Fibroblast of pulmonary artery (primary cell): Measurements from ENCODE around the gene ANGPTL8.
A peak's percentile ranks its signal among the peaks of the same experiment; 100 is the strongest.

ENCODE experiments used
- DNase-seq: peaks from one replicate; pipeline ENCODE4 v3.0.0-alpha.2; 2010; ENCODE audit warnings: low read depth
- H3K4me3 ChIP-seq: replicated peaks from 2 replicates; pipeline ENCODE4 v1.5.1; 2011; ENCODE audit warnings: low read depth, mild to moderate bottlenecking, control low read depth, low read length, moderate library complexity
- TF ChIP-seq, protein P1 (sequence below): IDR thresholded peaks from 2 replicates; pipeline ENCODE4 v1.5.1; 2011; ENCODE audit warnings: mild to moderate bottlenecking, control low read depth, low read length, inconsistent platforms; ENCODE audit errors: missing control alignments

The ANGPTL8 gene

DNA sequence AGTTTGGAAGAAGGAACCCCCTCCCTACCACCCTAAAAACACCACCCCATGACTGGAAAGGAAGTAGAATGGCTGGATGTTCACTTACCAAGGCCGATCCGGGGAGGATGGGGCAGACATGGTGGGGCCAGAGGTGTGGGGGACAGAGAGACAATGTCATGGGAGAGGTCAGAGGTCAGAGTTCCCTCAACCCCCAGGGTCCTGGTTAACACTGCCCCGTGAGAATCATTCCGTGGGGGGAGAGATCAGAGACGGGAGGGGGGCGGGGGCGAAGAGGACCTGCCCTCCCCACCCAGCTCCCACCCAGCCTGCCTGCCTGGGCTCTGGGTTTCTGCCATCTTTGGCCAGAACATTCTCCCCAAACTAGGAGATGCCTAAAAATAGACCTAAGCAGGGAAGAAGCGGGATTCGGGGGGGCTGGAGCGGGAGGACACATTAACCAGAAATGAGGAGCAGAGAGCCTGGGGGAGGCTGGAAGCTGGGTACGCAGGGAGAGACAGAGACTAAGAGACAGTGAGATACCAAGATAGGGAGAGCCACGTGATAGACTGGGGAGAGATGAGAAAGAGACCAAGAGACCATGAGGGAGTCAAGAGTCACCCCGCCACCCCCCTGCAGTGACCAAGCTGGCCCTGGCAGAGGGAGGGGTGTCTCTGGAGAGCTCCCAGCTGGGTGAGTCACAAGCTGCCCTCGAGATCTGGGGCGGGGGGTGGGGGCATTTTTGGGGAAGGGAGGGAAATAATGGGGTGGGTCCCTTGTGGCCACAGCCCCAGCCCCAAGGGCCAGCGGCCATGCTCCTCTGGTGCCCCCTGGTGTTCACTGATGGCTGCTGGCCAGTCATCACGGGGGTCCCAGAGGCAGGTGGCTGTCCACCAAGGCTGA lies 36.0 kb upstream of the ANGPTL8 start:
- no peak overlapping the region for H3K4me3 ChIP-seq
- DNase-seq, result peak; percentile 82
- TF ChIP-seq, protein P1, sequence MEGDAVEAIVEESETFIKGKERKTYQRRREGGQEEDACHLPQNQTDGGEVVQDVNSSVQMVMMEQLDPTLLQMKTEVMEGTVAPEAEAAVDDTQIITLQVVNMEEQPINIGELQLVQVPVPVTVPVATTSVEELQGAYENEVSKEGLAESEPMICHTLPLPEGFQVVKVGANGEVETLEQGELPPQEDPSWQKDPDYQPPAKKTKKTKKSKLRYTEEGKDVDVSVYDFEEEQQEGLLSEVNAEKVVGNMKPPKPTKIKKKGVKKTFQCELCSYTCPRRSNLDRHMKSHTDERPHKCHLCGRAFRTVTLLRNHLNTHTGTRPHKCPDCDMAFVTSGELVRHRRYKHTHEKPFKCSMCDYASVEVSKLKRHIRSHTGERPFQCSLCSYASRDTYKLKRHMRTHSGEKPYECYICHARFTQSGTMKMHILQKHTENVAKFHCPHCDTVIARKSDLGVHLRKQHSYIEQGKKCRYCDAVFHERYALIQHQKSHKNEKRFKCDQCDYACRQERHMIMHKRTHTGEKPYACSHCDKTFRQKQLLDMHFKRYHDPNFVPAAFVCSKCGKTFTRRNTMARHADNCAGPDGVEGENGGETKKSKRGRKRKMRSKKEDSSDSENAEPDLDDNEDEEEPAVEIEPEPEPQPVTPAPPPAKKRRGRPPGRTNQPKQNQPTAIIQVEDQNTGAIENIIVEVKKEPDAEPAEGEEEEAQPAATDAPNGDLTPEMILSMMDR, result peak; percentile 70

DNA sequence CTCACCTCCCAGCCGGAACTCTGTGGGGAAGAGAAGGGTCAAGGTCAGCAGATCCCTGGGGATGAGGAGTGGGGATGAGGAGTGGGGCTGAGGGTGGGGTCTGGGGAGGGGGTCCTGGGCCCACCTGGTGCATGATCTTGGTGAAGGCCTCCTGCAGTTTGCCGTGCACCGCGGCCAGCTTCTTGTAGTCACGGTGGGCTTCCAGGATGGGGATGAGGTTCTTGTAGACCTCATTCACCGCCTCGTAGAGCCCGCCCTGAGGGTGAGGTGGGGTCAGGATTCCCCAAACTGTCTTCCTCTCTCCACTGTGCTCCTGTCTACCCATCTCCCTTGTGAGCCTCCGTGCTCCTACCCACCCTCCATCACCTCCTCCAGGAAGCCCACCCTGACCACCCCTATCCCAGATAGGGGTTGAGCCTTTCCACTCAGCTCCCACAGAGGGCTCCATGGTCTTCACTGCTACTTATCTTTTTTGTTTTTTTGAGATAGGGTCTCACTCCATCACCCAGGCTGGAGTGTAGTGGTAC lies 35.3 kb upstream of the ANGPTL8 start:
- TF ChIP-seq, protein P1, result no peak
- H3K4me3 ChIP-seq, result no peak overlapping the region
- no peak for DNase-seq

DNA sequence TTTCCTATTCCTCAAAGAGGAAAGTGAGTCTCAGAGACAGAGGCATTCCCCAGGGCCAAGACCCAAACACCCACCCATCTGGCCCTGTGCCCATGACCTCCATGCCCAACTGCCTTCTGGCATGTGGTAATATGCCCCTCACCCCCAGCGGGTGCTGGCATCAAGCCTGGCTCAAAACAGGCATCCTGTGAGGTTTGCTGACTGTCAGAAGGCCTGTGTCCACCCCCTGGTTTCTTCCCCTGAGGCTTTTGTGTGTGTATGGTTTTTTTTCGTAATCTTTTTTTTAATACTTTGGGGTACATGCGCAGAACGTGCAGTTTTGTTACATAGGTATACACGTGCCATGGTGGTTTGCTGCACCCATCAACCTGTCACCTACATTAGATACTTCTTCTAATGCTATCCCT lies 34.5 kb upstream of the ANGPTL8 start:
- H3K4me3 ChIP-seq, result no peak overlapping the region
- TF ChIP-seq, protein P1, result no peak
- DNase-seq, result no peak

DNA sequence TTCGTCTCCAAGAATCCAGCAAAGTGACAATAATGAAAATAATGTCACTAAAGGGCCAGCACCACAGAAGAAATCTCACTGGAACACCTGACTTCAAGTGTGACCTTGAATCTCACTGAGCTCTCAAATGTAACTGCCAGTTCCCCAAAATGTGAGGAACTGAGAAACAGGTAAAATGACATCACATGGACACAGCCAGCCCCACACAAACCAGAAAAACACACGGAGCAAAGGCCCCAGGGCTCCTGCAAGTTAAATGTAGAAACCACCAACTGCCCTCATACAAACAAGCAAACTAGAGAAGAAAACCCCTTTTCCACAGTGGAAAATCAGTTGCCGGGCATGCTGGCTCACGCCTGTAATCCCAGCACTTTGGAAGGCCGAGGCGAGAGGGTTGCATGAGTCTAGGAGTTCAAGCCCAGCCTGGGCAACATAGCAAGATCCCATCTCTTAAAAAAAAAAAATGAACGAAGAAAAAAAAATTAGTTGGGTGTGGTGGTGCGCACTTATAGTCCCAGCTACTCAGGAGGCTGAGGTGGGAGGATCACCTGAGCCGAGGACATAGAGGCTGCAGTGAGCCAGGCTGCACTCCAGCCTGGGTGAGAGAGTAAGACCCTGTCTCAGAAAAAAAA lies 33.4 kb upstream of the ANGPTL8 start:
- TF ChIP-seq, protein P1, result no peak
- H3K4me3 ChIP-seq, result no peak overlapping the region
- no peak for DNase-seq

DNA sequence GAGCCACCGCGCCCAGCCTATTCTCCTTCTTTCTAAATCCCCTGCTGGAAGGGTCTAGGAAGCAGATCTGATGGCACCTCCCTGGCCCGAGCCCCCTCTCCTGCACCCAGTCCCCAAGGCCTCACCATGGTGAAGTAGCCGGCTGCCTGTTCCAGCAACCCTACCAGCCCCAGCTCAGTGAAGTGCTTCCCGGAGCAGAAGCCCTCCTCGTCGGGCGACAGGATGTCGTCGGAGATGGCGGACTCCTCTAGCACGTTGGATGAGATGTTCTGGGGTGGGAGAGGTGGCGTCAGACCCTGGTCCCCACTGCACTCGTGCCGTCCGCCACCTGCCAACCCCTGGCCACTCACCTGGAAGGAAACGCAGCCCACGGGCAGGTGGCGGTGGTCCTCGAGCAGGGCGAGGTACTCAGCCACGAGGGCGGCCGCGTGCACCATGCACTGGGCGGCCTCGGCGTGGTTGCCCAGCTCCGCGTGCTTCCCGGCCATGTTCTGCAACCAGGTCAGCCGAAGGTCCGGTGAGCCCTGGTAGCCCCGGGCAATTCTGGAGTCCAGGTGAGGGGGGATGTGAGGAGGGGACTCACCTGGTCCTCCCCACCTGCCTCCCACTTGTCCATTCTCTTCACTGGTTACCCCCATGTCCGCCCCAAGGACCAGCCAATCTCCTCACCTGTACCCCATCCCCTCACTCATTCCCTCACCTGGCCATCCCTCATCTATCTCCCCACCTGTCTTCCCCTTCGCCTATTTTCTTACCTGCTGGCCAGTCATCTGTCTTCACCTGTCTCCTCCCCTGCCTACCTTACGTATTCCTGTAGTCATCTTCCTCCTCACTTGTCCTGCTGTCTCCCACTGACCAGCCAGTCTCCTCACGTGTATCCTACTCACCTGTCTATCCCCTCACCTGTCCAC lies 30.6 kb upstream of the ANGPTL8 start:
- no peak overlapping the region for H3K4me3 ChIP-seq
- no peak for DNase-seq
- TF ChIP-seq, protein P1, result no peak

DNA sequence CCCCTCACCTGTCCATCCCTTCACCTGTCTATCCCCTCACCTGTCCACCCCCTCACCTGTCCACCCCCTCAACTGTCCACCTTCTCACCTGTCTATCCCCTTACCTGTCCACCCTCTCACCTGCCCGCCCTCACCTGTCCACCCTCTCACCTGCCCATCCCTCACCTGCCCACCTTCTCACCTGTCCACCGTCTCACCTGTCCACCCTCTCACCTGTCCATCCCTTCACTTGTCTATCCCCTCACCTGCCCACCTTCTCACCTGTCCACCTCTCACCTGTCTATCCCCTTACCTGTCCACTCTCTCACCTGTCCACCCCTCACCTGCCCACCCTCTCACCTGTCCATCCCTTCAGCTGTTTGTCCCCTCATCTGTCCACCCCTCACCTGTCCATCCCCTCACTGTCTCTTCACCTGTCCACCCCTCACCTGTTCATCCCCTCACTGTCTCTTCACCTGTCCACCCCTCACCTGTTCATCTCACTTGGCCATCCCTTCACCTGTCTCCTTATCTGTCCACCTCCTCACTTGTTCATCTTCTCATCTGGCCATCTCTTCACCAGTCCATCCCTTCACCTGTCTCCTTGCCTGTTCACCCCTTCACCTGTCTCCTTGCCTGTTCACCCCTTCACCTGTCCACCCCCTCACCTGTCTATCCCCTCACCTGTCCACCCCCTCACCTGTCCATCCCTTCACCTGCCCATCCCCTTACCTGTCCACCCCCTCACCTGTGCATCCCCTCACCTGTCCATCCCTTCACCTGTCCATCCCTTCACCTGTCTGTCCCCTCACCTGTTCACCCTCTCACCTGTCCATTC lies 29.4 kb upstream of the ANGPTL8 start:
- H3K4me3 ChIP-seq, result no peak overlapping the region
- TF ChIP-seq, protein P1, result no peak
- DNase-seq, result no peak
